HFF-Myc (cell line): Measurements from ENCODE around the gene CFAP65.

Source experiments
- DNase-seq: peaks from one replicate; pipeline ENCODE4 v3.0.0-alpha.2; 2011; ENCODE audit warnings: low read depth; ENCODE audit errors: extremely low read depth
- H3K4me3 ChIP-seq: replicated peaks from 2 replicates; pipeline ENCODE4 v1.5.1; 2011; ENCODE audit warnings: low read depth, mild to moderate bottlenecking, control low read depth, low read length
- TF ChIP-seq, protein P1 (sequence below): IDR thresholded peaks from 2 replicates; pipeline ENCODE4 v1.5.1; 2012; ENCODE audit warnings: mild to moderate bottlenecking, low read depth, low read length, control low read depth; ENCODE audit errors: missing control alignments

The CFAP65 gene

DNA sequence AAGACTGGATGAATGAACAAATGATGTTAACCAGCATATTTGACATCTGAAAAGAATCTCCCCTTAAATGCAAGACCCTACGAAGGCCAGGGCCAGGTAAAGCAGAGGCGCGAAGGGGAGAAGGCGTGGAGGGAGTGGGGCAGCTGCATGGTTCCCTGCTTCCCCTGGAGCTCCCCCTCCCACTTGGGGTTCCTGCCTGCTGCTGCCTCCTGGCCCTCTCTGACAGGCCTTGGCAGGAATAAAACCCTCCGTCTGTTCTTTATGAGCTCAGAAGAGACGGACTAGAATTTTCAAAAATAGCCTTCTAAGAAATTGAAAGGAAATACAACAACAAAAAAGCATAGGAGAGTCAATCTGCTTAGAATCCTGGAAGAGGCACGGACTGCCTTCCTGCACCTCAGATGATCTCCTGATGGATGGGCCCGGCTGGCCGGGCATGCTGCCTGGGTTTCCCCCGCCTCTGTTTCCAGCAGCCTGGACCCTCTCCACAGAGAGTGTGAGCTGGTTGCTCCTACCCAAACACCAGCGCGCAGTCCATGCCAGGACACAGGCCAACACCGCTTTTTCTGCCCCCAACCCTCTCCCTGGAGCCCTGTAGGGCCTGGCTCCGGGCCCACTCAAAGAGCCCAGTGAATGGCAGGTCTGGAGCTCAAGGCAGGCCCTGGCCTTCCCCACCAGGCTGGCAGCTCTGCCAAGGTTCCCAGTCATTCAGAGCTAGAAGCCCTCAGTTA lies 23.9 kb downstream of the CFAP65 start:
- DNase-seq, result no peak
- TF ChIP-seq, protein P1, sequence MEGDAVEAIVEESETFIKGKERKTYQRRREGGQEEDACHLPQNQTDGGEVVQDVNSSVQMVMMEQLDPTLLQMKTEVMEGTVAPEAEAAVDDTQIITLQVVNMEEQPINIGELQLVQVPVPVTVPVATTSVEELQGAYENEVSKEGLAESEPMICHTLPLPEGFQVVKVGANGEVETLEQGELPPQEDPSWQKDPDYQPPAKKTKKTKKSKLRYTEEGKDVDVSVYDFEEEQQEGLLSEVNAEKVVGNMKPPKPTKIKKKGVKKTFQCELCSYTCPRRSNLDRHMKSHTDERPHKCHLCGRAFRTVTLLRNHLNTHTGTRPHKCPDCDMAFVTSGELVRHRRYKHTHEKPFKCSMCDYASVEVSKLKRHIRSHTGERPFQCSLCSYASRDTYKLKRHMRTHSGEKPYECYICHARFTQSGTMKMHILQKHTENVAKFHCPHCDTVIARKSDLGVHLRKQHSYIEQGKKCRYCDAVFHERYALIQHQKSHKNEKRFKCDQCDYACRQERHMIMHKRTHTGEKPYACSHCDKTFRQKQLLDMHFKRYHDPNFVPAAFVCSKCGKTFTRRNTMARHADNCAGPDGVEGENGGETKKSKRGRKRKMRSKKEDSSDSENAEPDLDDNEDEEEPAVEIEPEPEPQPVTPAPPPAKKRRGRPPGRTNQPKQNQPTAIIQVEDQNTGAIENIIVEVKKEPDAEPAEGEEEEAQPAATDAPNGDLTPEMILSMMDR, result no peak
- H3K4me3 ChIP-seq, result no peak overlapping the region

DNA sequence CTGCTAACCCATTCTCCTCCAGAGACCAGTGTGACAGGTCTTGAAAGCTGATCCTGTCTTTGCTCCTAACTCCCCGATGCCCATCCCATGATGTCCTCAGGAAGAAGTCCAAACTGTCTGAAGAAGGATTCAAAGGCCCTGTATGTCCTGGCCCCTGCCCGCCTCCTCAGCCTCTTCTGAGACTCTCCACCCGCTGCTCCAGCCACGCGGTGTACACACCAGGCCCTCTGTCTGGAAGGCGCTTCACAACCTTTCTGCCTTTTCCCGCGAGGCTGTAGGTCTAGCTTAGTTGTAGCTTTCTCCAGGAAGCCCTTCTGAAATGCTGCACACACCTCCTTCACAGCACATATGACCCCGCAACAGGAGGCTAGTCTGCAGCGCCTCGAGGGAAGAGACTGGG lies 24.6 kb downstream of the CFAP65 start:
- TF ChIP-seq, protein P1, result no peak
- DNase-seq, result no peak
- H3K4me3 ChIP-seq, result no peak overlapping the region

DNA sequence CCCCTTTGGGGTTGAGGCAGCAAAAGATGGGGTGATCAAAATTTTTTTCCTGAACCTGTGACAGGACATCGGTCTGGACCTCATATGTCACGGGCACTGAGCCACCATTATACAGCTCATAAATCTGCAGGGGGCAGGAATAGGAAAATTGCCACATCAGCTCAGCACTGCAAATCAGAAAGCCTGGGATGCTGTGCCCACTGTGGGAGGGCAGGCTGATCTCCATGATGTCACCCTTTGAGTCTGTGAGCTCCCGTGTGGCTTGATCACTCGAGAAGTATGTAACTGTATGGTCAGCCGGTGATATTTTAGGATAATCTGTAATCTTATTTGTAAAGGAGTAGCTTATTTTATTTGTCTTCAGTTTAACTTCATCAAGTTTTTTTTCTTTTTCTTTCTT lies 30.4 kb downstream of the CFAP65 start:
- H3K4me3 ChIP-seq, result no peak overlapping the region
- DNase-seq, result no peak
- TF ChIP-seq, protein P1, result no peak

DNA sequence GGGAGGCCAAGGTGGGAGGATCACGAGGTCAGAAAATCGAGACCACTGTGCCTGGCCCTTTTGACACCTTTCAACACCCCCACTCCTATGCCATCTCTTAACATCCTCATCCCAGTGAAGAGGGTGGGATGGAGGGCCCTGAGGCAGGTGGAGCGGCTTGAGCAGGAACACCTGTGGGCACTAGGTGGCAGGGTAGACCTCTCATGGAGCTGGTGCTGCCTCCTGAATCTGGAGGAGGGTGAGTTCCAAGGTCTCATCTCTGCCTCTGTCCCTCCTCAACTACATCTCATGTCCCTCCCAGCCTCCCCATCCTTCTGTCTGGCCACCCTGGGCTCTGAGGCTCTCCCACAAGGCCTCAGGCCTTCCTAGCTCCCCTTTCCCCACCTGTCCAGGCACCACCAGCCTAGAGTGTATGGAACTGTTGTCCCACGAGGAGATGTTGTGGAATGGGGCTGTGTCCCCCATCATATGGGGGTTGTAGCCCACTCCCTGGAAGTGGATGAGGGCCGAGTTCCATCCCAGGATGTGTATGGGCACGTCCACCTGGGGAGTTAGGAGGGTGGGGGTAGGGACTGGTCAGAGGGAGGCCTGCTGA lies 31.1 kb downstream of the CFAP65 start:
- TF ChIP-seq, protein P1, result peak; percentile 24
- no peak overlapping the region for H3K4me3 ChIP-seq
- DNase-seq, result no peak

DNA sequence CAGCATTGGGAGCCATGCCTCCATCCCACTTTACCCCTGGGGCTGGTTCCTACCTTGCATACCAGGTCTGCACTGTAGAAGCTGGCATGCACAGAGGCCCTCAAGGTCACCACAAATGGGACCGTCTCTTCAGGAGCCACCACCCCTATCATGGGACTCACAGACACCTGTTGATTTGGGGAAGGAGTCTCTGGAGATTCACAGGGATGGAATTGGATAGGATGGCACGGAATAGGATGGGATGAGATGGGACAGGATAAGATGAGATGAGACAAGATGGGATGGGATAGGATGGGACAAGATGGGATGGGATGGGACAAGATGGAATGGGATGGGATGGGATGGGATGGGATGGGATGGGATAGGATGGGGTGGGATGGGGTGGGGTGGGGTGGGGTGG lies 32.0 kb downstream of the CFAP65 start:
- no peak overlapping the region for H3K4me3 ChIP-seq
- TF ChIP-seq, protein P1, result no peak

DNA sequence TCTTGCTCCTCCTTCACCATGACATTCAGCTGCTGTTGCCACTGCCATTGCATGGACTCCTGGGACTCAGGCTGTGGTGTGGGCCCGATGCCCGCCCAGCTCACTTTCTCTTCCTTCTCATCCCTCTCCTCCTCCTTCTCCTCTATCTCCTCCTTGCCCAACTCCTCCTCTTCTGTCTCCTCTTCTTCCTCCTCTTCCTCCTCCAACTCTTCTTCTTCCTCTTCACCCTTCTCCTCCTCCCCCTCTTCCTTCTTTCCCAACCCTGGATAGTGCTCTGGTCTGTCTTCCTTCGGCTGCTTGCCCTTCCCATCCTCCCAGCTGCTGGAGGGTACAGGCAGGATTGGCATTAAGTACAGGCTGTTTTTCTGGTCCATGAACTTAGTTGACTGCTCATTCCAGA lies 37.3 kb downstream of the CFAP65 start:
- TF ChIP-seq, protein P1, result no peak
- no peak for DNase-seq
- no peak overlapping the region for H3K4me3 ChIP-seq

More for the DNA sequence above, 32.0 kb downstream of the CFAP65 start:
- no peak for DNase-seq
